ENCODE data around the gene CPT1A. TPM values are rescaled to one million over a fixed set of nuclear protein-coding genes. Genes with fewer than 3 reads are reported as not detected.

The CPT1A gene
- total RNA-seq, 3 donors from 2014 or later, result 22.2 to 62.6 (median 30.4) TPM

GRCh38 chr11:68792400-68792966, 49.2 kb downstream of the CPT1A start:
- intact Hi-C loops (cut with DNase I; ENCODE audit: low total_unique reads), result no loop called here
- no peaks in the 10 kb centered on the region for H3K9me3 ChIP-seq
- no peaks in the 10 kb centered on the region for H3K27me3 ChIP-seq
- no peaks in the 10 kb centered on the region for H3K4me1 ChIP-seq
- no peaks in the 10 kb centered on the region for H3K36me3 ChIP-seq
- no peak overlapping the region for H3K4me3 ChIP-seq
- no peak overlapping the region for H3K27ac ChIP-seq
- TF ChIP-seq POLR2A (IDR thresholded peaks at IDR 0.05), result no peak
- TF ChIP-seq, protein P1, sequence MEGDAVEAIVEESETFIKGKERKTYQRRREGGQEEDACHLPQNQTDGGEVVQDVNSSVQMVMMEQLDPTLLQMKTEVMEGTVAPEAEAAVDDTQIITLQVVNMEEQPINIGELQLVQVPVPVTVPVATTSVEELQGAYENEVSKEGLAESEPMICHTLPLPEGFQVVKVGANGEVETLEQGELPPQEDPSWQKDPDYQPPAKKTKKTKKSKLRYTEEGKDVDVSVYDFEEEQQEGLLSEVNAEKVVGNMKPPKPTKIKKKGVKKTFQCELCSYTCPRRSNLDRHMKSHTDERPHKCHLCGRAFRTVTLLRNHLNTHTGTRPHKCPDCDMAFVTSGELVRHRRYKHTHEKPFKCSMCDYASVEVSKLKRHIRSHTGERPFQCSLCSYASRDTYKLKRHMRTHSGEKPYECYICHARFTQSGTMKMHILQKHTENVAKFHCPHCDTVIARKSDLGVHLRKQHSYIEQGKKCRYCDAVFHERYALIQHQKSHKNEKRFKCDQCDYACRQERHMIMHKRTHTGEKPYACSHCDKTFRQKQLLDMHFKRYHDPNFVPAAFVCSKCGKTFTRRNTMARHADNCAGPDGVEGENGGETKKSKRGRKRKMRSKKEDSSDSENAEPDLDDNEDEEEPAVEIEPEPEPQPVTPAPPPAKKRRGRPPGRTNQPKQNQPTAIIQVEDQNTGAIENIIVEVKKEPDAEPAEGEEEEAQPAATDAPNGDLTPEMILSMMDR (IDR thresholded peaks at IDR 0.05), result no peak
- TF ChIP-seq POLR2AphosphoS5 (IDR thresholded peaks at IDR 0.05), result no peak
- DNase-seq (ENCODE audit: low spot score in 2 of 2), result no peak

GRCh38 chr11:68784653-68785052, 57.1 kb downstream of the CPT1A start:
- TF ChIP-seq POLR2AphosphoS5 (IDR thresholded peaks at IDR 0.05) (no peak), POLR2A (IDR thresholded peaks at IDR 0.05) (no peak)
- TF ChIP-seq, protein P1 (IDR thresholded peaks at IDR 0.05), result no peak
- DNase-seq (ENCODE audit: low spot score in 2 of 2), result no peak
- Histone ChIP-seq H3K4me3 (no peak overlapping the region), H3K36me3 (no peaks in the 10 kb centered on the region), H3K27ac (no peak overlapping the region), H3K4me1 (no peaks in the 10 kb centered on the region), H3K27me3 (no peaks in the 10 kb centered on the region), H3K9me3 (no peaks in the 10 kb centered on the region)
- intact Hi-C loops (cut with DNase I; ENCODE audit: low total_unique reads), result no loop called here

GRCh38 chr11:68783216-68783821, 58.4 kb downstream of the CPT1A start:
- H3K4me1 ChIP-seq, result no peaks in the 10 kb centered on the region
- intact Hi-C loops (cut with DNase I; ENCODE audit: low total_unique reads), result no loop called here

GRCh38 chr11:68782711-68783110, 59.0 kb downstream of the CPT1A start:
- Histone ChIP-seq H3K4me1 (no peaks in the 10 kb centered on the region), H3K4me3 (no peak overlapping the region), H3K27ac (no peak overlapping the region), H3K9me3 (no peaks in the 10 kb centered on the region), H3K27me3 (no peaks in the 10 kb centered on the region), H3K36me3 (no peaks in the 10 kb centered on the region)
- TF ChIP-seq, protein P1 (IDR thresholded peaks at IDR 0.05), result no peak
- TF ChIP-seq POLR2AphosphoS5 (IDR thresholded peaks at IDR 0.05) (no peak), POLR2A (IDR thresholded peaks at IDR 0.05) (no peak)
- no peak for DNase-seq (ENCODE audit: low spot score in 2 of 2)
- intact Hi-C loops (cut with DNase I; ENCODE audit: low total_unique reads), result no loop called here

More at GRCh38 chr11:68783216-68783821, 58.4 kb downstream of the CPT1A start:
- H3K27me3 ChIP-seq, result no peaks in the 10 kb centered on the region
- no peaks in the 10 kb centered on the region for H3K36me3 ChIP-seq
- no peak overlapping the region for H3K4me3 ChIP-seq
- H3K9me3 ChIP-seq, result no peaks in the 10 kb centered on the region
- H3K27ac ChIP-seq, result no peak overlapping the region
- TF ChIP-seq, protein P1 (IDR thresholded peaks at IDR 0.05), result no peak
- TF ChIP-seq POLR2AphosphoS5 (IDR thresholded peaks at IDR 0.05), result no peak
- DNase-seq (ENCODE audit: low spot score in 2 of 2), result no peak

GRCh38 chr11:68780829-68781228, 60.9 kb downstream of the CPT1A start:
- no peaks in the 10 kb centered on the region for H3K4me1 ChIP-seq
- H3K27ac ChIP-seq, result no peak overlapping the region
- intact Hi-C loops (cut with DNase I; ENCODE audit: low total_unique reads), result no loop called here
- no peaks in the 10 kb centered on the region for H3K9me3 ChIP-seq
- no peak overlapping the region for H3K4me3 ChIP-seq
- TF ChIP-seq, protein P1 (IDR thresholded peaks at IDR 0.05), result no peak
- H3K27me3 ChIP-seq, result no peaks in the 10 kb centered on the region
- DNase-seq (ENCODE audit: low spot score in 2 of 2), result no peak
- no peaks in the 10 kb centered on the region for H3K36me3 ChIP-seq
